Stomach smooth muscle (tissue), 2 donors: ENCODE measurements around the gene PTPRJ.

Experiments
- H3K27ac ChIP-seq: one replicate; pipeline ENCODE4 v1.7.0; 2013; ENCODE audit warnings: mild to moderate bottlenecking, low read length, inconsistent platforms
- H3K27me3 ChIP-seq, 2 donors: one replicate each; pipeline ENCODE4 v1.7.0; 2013; ENCODE audit warnings: low read length in 2 of 2; ENCODE audit not compliant: insufficient read depth in 2 of 2, control insufficient read depth in 1 of 2
- H3K36me3 ChIP-seq, 2 donors: one replicate each; pipeline ENCODE4 v1.7.0; 2013; ENCODE audit warnings: low read length in 2 of 2; ENCODE audit not compliant: control insufficient read depth in 2 of 2, insufficient read depth in 2 of 2
- H3K4me1 ChIP-seq: one replicate; pipeline ENCODE4 v1.7.0; 2013; ENCODE audit warnings: low read length; ENCODE audit not compliant: control insufficient read depth, insufficient read depth
- H3K4me3 ChIP-seq, 2 donors: one replicate each; pipeline ENCODE4 v1.7.0; 2013; ENCODE audit warnings: low read length in 2 of 2
- H3K9ac ChIP-seq, 2 donors: one replicate each; pipeline ENCODE4 v1.7.0; 2013; ENCODE audit warnings: low read length in 2 of 2, mild to moderate bottlenecking in 1 of 2
- H3K9me3 ChIP-seq, 2 donors: one replicate each; pipeline ENCODE4 v1.7.0; 2013; ENCODE audit warnings: low read length in 2 of 2; ENCODE audit not compliant: control insufficient read depth in 2 of 2
- donor health status: healthy.
- donor health status: Pancreatic carcinoma.

PTPRJ gene

DNA sequence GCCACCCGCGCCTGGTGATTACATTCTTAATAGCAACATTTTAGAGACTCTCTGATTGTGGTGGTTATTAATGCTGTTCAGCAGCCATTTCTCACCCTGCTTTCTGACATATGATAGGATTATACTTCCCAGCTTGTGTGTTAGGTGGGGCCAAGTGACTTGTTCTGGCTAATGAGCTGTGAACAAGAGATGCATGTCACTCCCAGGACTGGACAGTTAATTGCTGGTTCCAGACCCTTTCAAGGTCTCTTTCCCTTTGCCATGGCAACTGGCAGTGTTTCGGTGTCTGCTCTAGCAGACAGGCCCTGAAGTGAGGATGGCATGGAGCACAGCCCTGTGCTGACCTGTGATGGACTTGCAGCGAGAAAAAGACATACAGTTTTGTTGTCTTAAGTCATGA is 8.9 kb upstream of the PTPRJ start:
- Histone ChIP-seq H3K4me1 (peaks cover 4% of the 10 kb centered on the region), H3K4me3 (no peak overlapping the region), H3K9ac (no peak overlapping the region), H3K27me3 (no peaks in the 10 kb centered on the region), H3K9me3 (no peaks in the 10 kb centered on the region), H3K36me3 (no peaks in the 10 kb centered on the region), H3K27ac (no peak overlapping the region)

- no peak overlapping the region for H3K27ac ChIP-seq
- no peaks in the 10 kb centered on the region for H3K36me3 ChIP-seq
- no peaks in the 10 kb centered on the region for H3K9me3 ChIP-seq
- H3K4me1 ChIP-seq: peaks cover 4% of the 10 kb centered on the region
- no peak overlapping the region for H3K9ac ChIP-seq
- no peak overlapping the region for H3K4me3 ChIP-seq
- H3K27me3 ChIP-seq: no peaks in the 10 kb centered on the region
Observed at GRCh38 chr11:47973173-47973572, 7.2 kb upstream of the PTPRJ start.

DNA sequence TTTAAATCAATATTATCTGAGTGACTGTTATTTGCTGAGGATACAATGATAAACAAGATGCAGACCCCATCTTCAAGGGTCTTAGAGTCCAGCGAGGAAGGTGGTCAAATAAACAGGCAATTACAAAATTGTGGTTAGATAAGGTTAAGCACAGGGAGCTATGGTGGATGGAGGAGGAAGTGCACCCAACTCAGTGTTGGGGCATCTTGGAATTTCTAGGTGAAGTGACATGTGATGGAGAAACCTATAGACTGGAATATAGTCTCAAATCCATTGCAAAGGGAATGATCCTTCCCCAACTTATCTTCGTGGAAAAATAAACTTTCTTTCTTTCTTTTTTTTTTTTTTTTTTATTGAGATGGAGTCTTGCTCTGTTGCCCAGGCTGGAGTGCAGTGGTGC is 3.4 kb upstream of the PTPRJ start:
- Histone ChIP-seq H3K36me3 (no peaks in the 10 kb centered on the region), H3K27ac (no peak overlapping the region), H3K4me3 (no peak overlapping the region), H3K27me3 (no peaks in the 10 kb centered on the region), H3K4me1 (peaks cover 15% of the 10 kb centered on the region), H3K9me3 (no peaks in the 10 kb centered on the region), H3K9ac (no peak overlapping the region)

DNA sequence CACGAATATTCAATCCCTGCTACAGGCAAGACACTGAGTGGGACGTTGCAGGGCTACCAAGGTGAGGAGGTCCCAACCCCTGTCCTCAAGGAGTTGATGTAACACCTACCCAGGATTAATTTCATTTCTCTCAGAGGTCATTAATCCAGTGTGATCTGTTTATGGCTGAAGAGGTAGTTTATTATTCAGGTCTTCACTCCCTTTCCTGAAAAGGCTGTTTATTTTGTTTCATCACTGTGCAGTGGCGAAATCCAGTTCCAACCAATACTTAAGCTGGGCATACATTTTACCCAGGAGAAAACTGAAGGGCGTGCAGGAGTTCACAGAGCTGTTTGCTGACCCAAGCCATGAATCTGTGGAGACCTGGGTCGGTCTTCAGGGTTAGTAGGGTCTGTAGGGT is 2.7 kb upstream of the PTPRJ start:
- H3K27ac ChIP-seq: no peak overlapping the region
- no peaks in the 10 kb centered on the region for H3K27me3 ChIP-seq
- no peak overlapping the region for H3K4me3 ChIP-seq
- H3K36me3 ChIP-seq: no peaks in the 10 kb centered on the region
- no peak overlapping the region for H3K9ac ChIP-seq
- peaks cover 18% of the 10 kb centered on the region for H3K4me1 ChIP-seq
- H3K9me3 ChIP-seq: no peaks in the 10 kb centered on the region

- Histone ChIP-seq H3K4me3 (peak overlapping the region in 1 of 2 donors; percentile 70), H3K27me3 (no peaks in the 10 kb centered on the region), H3K36me3 (no peaks in the 10 kb centered on the region), H3K27ac (peak overlapping the region; percentile 18), H3K9me3 (no peaks in the 10 kb centered on the region), H3K4me1 (peaks cover 15% of the 10 kb centered on the region), H3K9ac (peak overlapping the region; percentile 25 to 42)
Observed at GRCh38 chr11:47979378-47980087, 826 bp upstream of the PTPRJ start.

GRCh38 chr11:47980907-47981621 is 705 bp downstream of the PTPRJ start:
- peak overlapping the region; percentile 50 to 69 for H3K9ac ChIP-seq
- H3K4me3 ChIP-seq: peak overlapping the region; percentile 53 to 70
- H3K27ac ChIP-seq: no peak overlapping the region
- H3K36me3 ChIP-seq: no peaks in the 10 kb centered on the region
- no peaks in the 10 kb centered on the region for H3K9me3 ChIP-seq
- peaks cover 14% of the 10 kb centered on the region for H3K4me1 ChIP-seq
- H3K27me3 ChIP-seq: no peaks in the 10 kb centered on the region

DNA sequence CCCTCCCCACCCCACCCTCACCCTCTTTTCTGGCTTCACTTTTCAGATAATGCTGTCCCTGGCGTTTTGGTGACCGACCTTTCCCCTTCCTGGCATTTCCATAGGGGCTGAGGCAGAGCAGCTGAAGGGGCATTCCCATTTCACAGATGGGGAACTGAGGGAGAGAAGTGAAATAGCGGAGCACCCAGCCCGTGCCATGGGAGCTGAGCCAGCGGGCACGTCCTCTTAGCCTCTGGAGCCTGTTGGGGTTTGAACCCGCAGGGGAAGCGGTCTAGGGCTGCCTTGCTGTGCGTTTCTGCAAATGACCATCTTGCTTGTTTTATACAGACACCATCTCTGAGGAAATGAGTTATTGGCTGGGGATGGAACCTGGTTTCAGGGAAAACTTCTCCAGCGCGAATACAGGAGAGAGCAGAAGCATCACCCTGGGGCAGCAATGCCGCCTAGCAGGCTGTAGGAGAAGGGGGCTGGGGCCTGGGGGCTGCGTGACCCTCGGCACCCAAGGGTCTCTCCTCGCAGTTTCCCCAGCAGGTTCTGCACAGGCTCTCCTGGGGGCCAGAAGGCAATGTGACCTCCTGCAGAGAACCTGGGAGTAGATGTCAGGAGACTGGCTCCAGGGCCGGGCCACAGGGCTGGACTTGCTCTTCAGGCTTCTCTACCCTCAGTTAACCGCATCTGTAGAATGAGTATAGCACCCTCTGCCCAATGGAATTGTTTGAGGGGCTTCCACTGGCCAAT is 1.5 kb downstream of the PTPRJ start:
- no peaks in the 10 kb centered on the region for H3K27me3 ChIP-seq
- no peaks in the 10 kb centered on the region for H3K9me3 ChIP-seq
- peaks cover 14% of the 10 kb centered on the region for H3K4me1 ChIP-seq
- H3K36me3 ChIP-seq: no peaks in the 10 kb centered on the region
- H3K9ac ChIP-seq: peak overlapping the region; percentile 50 to 69
- no peak overlapping the region for H3K27ac ChIP-seq
- peak overlapping the region; percentile 53 to 70 for H3K4me3 ChIP-seq

GRCh38 chr11:47982616-47983015 is 2.3 kb downstream of the PTPRJ start:
- Histone ChIP-seq H3K9ac (no peak overlapping the region), H3K27ac (no peak overlapping the region), H3K27me3 (no peaks in the 10 kb centered on the region), H3K4me1 (peaks cover 14% of the 10 kb centered on the region), H3K9me3 (no peaks in the 10 kb centered on the region), H3K36me3 (no peaks in the 10 kb centered on the region), H3K4me3 (no peak overlapping the region)

- H3K27ac ChIP-seq: no peak overlapping the region
- no peaks in the 10 kb centered on the region for H3K9me3 ChIP-seq
- H3K27me3 ChIP-seq: no peaks in the 10 kb centered on the region
- H3K4me1 ChIP-seq: peaks cover 14% of the 10 kb centered on the region
- no peak overlapping the region for H3K4me3 ChIP-seq
- H3K9ac ChIP-seq: no peak overlapping the region
- H3K36me3 ChIP-seq: no peaks in the 10 kb centered on the region
Observed at GRCh38 chr11:47983464-47984397, 3.4 kb downstream of the PTPRJ start.

DNA sequence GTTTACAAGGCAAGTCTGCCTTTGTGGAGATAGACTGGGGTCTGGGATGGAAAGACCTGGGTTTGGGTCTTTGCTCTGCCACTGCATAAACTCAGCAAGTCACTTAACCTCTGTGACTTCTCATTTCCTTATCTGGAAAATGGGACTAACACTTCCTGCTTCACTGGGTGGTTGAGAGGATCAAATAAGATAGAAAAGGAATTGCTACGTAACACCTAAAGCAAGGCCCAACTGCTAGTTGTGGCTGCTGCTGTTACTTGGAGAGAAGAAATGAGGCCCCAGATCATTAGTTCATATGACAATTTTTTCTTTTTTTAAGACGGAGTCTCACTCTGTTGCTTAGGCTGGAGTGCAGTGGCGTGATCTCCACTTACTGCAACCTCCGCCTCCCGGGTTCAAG is 5.9 kb downstream of the PTPRJ start:
- Histone ChIP-seq H3K27ac (no peak overlapping the region), H3K27me3 (no peaks in the 10 kb centered on the region), H3K9me3 (no peaks in the 10 kb centered on the region), H3K4me3 (no peak overlapping the region), H3K4me1 (peaks cover 13% of the 10 kb centered on the region), H3K9ac (no peak overlapping the region), H3K36me3 (no peaks in the 10 kb centered on the region)
